Mesendoderm (in vitro differentiated cells): Measurements from ENCODE around the gene PCAT6. TPM values are rescaled to one million over a fixed set of nuclear protein-coding genes. Genes with fewer than 3 reads are reported as not detected.

Experiments used
- DNase-seq: peaks from one replicate; pipeline ENCODE4 v3.0.0; 2013
- H2AK5ac ChIP-seq: 2 replicates; pipeline ENCODE4 v1.6.1; 2013; ENCODE audit warnings: low read length, inconsistent platforms
- H2BK120ac ChIP-seq: 2 replicates; pipeline ENCODE4 v1.6.1; 2013; ENCODE audit warnings: low read depth, mild to moderate bottlenecking, low read length, moderate library complexity, mixed read lengths
- H2BK15ac ChIP-seq: replicated peaks from 2 replicates; pipeline ENCODE4 v1.6.1; 2013; ENCODE audit warnings: low read depth, mild to moderate bottlenecking, moderate library complexity
- H2BK5ac ChIP-seq: 2 replicates; pipeline ENCODE4 v1.6.1; 2013; ENCODE audit warnings: low read length, inconsistent platforms
- H3K18ac ChIP-seq: 2 replicates; pipeline ENCODE4 v1.6.1; 2013; ENCODE audit warnings: mild to moderate bottlenecking, low read length, mixed read lengths
- H3K23ac ChIP-seq: one replicate; pipeline ENCODE4 v1.6.1; 2013; ENCODE audit warnings: low read length
- H3K27ac ChIP-seq: 2 replicates; pipeline ENCODE4 v1.5.1; 2013; ENCODE audit warnings: low read depth, mild to moderate bottlenecking, inconsistent platforms, low read length, moderate library complexity
- H3K27me3 ChIP-seq: 2 replicates; pipeline ENCODE4 v1.6.1; 2013; ENCODE audit warnings: low read length, control low read depth, mild to moderate bottlenecking, inconsistent platforms; ENCODE audit not compliant: insufficient read depth, poor library complexity
- H3K36me3 ChIP-seq: 2 replicates; pipeline ENCODE4 v1.6.1; 2013; ENCODE audit warnings: low read length, inconsistent platforms; ENCODE audit not compliant: control insufficient read depth, insufficient read depth
- H3K4ac ChIP-seq: one replicate; pipeline ENCODE4 v1.6.1; 2013; ENCODE audit warnings: low read depth, mild to moderate bottlenecking, low read length, moderate library complexity
- H3K4me1 ChIP-seq: 2 replicates; pipeline ENCODE4 v1.6.1; 2013; ENCODE audit warnings: low read depth, low read length, inconsistent platforms; ENCODE audit not compliant: control insufficient read depth
- H3K4me2 ChIP-seq: 2 replicates; pipeline ENCODE4 v1.6.1; 2013; ENCODE audit warnings: low read length
- H3K4me3 ChIP-seq: 2 replicates; pipeline ENCODE4 v1.5.1; 2013; ENCODE audit warnings: mild to moderate bottlenecking, low read length
- H3K56ac ChIP-seq: one replicate; pipeline ENCODE4 v1.6.1; 2013; ENCODE audit warnings: low read length
- H3K79me1 ChIP-seq: 2 replicates; pipeline ENCODE4 v1.6.1; 2013; ENCODE audit warnings: low read length, inconsistent platforms
- H3K79me2 ChIP-seq: 2 replicates; pipeline ENCODE4 v1.6.1; 2013; ENCODE audit warnings: mild to moderate bottlenecking, low read length; ENCODE audit not compliant: control insufficient read depth, insufficient read depth
- H3K9ac ChIP-seq: 2 replicates; pipeline ENCODE4 v1.6.1; 2013; ENCODE audit warnings: low read length, inconsistent platforms
- H4K5ac ChIP-seq: one replicate; pipeline ENCODE4 v1.6.1; 2013; ENCODE audit warnings: low read length
- H4K8ac ChIP-seq: one replicate; pipeline ENCODE4 v1.6.1; 2013; ENCODE audit warnings: low read depth, mild to moderate bottlenecking, control low read depth, low read length, moderate library complexity
- WGBS: extraction: QIAGEN DNeasy Blood & Tissue Kit; methylation state at CpG from one replicate; pipeline ENCODE4 v1.1.7; 2013; ENCODE audit warnings: low lambda C conversion rate, missing lambda C conversion rate; ENCODE audit not compliant: insufficient coverage; ENCODE audit errors: extremely low coverage; 5-methylcytosine and 5-hydroxymethylcytosine counted together
- polyA plus RNA-seq, 2 experiments: library from polyadenylated mRNA; stranded (reverse); fragments of 200-250 nt; gene quantifications; one replicate each; pipeline ENCODE4 v1.2.3, GENCODE V29; 2013

Gene PCAT6
- polyA plus RNA-seq (2013, experiment 1 of 2) = 7.5 TPM
- polyA plus RNA-seq (2013, experiment 2 of 2) = 7.4 TPM

DNA sequence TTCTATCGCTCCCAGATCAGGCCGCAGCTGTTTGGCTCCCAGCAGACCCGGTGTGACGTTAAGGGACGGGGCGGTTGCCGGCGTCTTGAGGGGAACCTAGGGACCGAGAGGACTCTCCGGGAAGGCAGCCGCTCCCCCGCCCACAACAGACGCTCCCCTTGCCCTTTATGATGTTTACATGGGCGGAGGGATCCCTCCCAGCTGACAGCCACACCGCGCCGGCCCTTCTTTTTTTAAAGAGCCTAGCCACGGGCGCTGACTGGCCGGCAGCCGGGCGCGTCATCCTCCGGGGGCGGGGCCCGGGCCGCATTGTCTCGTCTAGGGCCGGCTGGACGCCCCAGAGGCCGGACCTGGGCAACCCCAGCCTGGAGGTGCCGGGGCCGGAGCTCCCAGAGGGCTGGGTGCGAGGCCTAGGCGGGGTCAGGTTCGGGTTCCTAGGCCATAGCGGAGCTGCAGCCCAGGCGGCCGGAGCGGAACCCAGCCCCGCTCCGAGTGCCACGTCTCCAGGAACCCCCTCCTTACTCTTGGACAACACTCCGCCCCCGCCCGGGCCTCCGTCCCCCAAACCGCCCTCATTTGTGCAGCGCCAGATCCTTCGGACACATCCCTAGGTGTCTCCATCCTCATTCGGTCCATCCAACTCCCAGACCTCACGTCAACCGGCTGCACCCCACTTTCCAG lies at the start of gene PCAT6:
Gene PCAT6, plus strand, starts transcription at position 340 of the 681 bp plus-strand sequence.
- Histone ChIP-seq H3K27ac (peak within 1 kb of the TSS; percentile 72), H2AK5ac (peak within 1 kb of the TSS; percentile 44), H3K4me1 (no peaks in the 10 kb centered on the region), H3K4me2 (peak within 1 kb of the TSS; percentile 100), H3K23ac (peak within 1 kb of the TSS; percentile 89), H3K4me3 (peak within 1 kb of the TSS; percentile 88), H2BK15ac (peak within 1 kb of the TSS; percentile 22), H3K27me3 (no peaks in the 10 kb centered on the region), H2BK5ac (peak within 1 kb of the TSS; percentile 58), H4K5ac (no peak within 1 kb of the TSS), H3K79me2 (peaks cover 23% of the 10 kb centered on the region), H3K56ac (peak within 1 kb of the TSS; percentile 99), H4K8ac (no peak within 1 kb of the TSS), H2BK120ac (no peak within 1 kb of the TSS), H3K18ac (peak within 1 kb of the TSS; percentile 86), H3K4ac (peak within 1 kb of the TSS; percentile 23), H3K79me1 (no peaks in the 10 kb centered on the region), H3K9ac (peak within 1 kb of the TSS; percentile 98), H3K36me3 (no peaks in the 10 kb centered on the region)
- no CpG with 5 or more reads among the region's 53 CpGs for WGBS
- peak; percentile 99 for DNase-seq

DNA sequence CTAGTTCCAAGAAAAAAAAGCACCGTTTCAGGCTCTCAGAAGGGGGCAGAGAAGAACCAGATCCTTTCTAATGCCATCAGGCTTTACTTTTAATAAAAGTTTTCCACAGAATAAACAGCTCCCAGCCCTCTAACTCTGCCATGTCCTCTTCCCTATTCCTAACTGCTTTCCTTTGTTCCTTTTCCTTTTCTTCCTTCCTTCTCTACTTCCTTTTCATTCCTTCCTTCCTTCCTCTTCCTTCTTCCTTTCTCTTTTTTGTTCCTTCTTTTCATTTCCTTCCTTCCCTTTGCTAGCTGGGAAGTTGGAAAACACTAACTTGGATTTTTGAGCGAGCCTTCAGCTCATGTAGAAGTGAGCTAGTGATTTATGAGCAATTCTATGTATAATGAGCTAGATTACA lies 48.7 kb upstream of the PCAT6 start:
- no peak overlapping the region for H3K27ac ChIP-seq

DNA sequence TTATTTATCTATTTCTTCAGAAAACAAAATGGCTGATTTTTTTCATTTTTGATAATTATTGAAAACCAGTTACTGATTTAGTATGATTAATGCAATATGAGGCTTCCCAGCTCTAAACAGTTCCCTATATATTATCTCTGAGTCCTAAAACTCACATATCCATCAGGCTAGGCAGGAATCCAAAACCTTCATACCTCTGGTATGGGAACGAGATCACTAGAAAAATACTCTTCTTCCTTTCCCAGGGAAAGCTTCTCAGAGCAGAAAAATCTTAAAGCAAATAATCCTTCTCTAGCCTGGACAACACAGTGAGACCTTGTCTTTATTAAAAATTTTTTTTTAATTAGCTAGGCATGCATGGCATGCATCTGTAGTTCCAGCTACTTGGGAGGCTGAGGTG lies 45.0 kb upstream of the PCAT6 start:
- Histone ChIP-seq H2AK5ac (no peak overlapping the region), H3K27me3 (no peaks in the 10 kb centered on the region), H3K4me1 (no peaks in the 10 kb centered on the region), H3K79me2 (no peaks in the 10 kb centered on the region), H3K23ac (no peak overlapping the region), H2BK15ac (no peak overlapping the region), H3K4ac (no peak overlapping the region), H4K8ac (no peak overlapping the region), H2BK120ac (no peak overlapping the region), H3K36me3 (peaks cover 5% of the 10 kb centered on the region), H3K56ac (no peak overlapping the region), H4K5ac (no peak overlapping the region), H3K9ac (no peak overlapping the region), H3K4me3 (no peak overlapping the region), H3K79me1 (no peaks in the 10 kb centered on the region), H3K4me2 (no peak overlapping the region), H3K18ac (no peak overlapping the region), H3K27ac (no peak overlapping the region), H2BK5ac (no peak overlapping the region)
- WGBS = no CpG with 5 or more reads among the region's 1 CpG
- DNase-seq = no peak

More for the DNA sequence above, 48.7 kb upstream of the PCAT6 start:
- H4K8ac ChIP-seq = no peak overlapping the region
- H3K79me2 ChIP-seq = no peaks in the 10 kb centered on the region
- peaks cover 7% of the 10 kb centered on the region for H3K36me3 ChIP-seq
- no peak overlapping the region for H2BK5ac ChIP-seq
- H3K4me3 ChIP-seq = no peak overlapping the region
- no peak overlapping the region for H2AK5ac ChIP-seq
- H3K18ac ChIP-seq = no peak overlapping the region
- no peaks in the 10 kb centered on the region for H3K79me1 ChIP-seq
- no peak overlapping the region for H3K4me2 ChIP-seq
- no peak overlapping the region for H4K5ac ChIP-seq
- no peak for DNase-seq
- no peak overlapping the region for H2BK120ac ChIP-seq
- H3K4ac ChIP-seq = no peak overlapping the region
- H2BK15ac ChIP-seq = no peak overlapping the region
- H3K56ac ChIP-seq = no peak overlapping the region
- H3K27me3 ChIP-seq = no peaks in the 10 kb centered on the region
- no peak overlapping the region for H3K23ac ChIP-seq
- WGBS = no CpG with 5 or more reads among the region's 2 CpGs
- no peaks in the 10 kb centered on the region for H3K4me1 ChIP-seq
- no peak overlapping the region for H3K9ac ChIP-seq

DNA sequence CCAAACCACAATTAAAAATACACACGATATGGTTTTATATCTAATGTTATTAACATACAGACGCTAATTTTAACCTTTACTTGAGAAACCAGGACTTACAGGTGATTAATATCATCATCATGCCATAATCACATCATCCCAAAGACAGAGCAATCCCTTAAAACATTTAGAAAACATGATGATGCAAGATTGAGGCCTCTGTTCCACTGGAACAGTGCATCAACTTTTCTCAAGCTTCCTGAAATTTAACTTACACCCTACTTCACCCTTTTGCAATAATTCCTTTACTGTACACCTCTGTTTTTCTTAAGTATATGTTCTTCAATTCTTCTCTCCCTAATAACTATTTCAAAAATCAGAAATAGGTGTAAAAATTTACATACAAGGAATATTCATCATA lies 40.6 kb upstream of the PCAT6 start:
- Histone ChIP-seq H2AK5ac (no peak overlapping the region), H3K4ac (no peak overlapping the region), H2BK120ac (no peak overlapping the region), H3K9ac (no peak overlapping the region), H3K4me3 (no peak overlapping the region), H3K27me3 (no peaks in the 10 kb centered on the region), H3K4me1 (no peaks in the 10 kb centered on the region), H3K27ac (no peak overlapping the region), H2BK5ac (no peak overlapping the region), H3K36me3 (peaks cover 9% of the 10 kb centered on the region), H3K4me2 (no peak overlapping the region), H4K5ac (no peak overlapping the region), H3K79me2 (no peaks in the 10 kb centered on the region), H3K79me1 (no peaks in the 10 kb centered on the region), H3K18ac (no peak overlapping the region), H2BK15ac (no peak overlapping the region), H3K23ac (no peak overlapping the region), H3K56ac (no peak overlapping the region), H4K8ac (no peak overlapping the region)
- WGBS = no CpG with 5 or more reads among the region's 2 CpGs
- no peak for DNase-seq

DNA sequence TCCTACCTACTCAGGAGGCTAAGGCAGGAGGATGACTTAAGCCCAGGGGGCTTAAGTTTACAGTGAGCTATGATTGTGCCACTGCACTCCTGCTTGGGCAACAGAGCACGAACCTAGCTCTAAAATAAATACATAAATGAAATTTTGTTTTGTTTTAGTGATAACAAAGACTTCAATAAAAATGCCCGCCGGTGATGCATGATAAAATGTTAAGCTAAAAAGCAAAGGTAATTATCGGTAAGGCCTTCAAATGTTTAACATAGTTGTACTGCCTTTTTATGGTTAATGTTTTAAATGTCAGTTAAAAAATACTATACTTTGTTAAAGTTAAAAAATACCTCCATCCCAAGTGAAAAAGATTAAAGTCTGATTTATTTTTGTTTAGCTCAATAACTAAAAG lies 29.6 kb upstream of the PCAT6 start:
- peaks cover 42% of the 10 kb centered on the region for H3K79me2 ChIP-seq
- no peak overlapping the region for H2AK5ac ChIP-seq
- H3K4ac ChIP-seq = no peak overlapping the region
- H3K18ac ChIP-seq = no peak overlapping the region
- H3K4me1 ChIP-seq = no peaks in the 10 kb centered on the region
- no peak overlapping the region for H2BK5ac ChIP-seq
- H3K23ac ChIP-seq = no peak overlapping the region
- DNase-seq = no peak
- H3K27ac ChIP-seq = no peak overlapping the region
- peaks cover 2% of the 10 kb centered on the region for H3K36me3 ChIP-seq
- H2BK120ac ChIP-seq = no peak overlapping the region
- H2BK15ac ChIP-seq = no peak overlapping the region
- no peak overlapping the region for H4K5ac ChIP-seq
- no CpG with 5 or more reads among the region's 4 CpGs for WGBS
- peaks cover 1% of the 10 kb centered on the region for H3K79me1 ChIP-seq
- no peaks in the 10 kb centered on the region for H3K27me3 ChIP-seq
- no peak overlapping the region for H3K4me3 ChIP-seq
- no peak overlapping the region for H3K56ac ChIP-seq
- H3K4me2 ChIP-seq = no peak overlapping the region
- no peak overlapping the region for H3K9ac ChIP-seq
- no peak overlapping the region for H4K8ac ChIP-seq

DNA sequence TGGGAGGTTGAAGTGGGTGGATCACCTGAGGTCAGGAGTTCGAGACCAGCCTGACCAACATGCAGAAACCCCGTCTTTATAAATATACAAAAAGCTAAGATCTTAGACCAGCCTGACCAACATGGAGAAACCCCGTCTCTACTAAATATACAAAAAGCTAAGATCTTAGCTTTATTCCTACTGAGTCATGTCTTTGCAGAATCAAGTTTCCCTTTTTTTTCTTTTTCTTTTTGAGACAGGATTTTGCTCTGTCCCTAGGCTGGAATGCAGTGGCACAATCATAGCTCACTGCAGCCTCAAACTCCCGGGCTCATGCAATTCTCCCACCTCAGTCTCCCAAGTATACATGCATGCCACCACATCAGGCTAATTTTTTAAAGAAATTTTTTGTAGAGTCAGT lies 23.9 kb upstream of the PCAT6 start:
- no peaks in the 10 kb centered on the region for H3K36me3 ChIP-seq
- WGBS = no CpG with 5 or more reads among the region's 4 CpGs
- H3K4me1 ChIP-seq = no peaks in the 10 kb centered on the region
- H3K23ac ChIP-seq = no peak overlapping the region
- no peak for DNase-seq
- H3K27ac ChIP-seq = no peak overlapping the region
- H3K27me3 ChIP-seq = no peaks in the 10 kb centered on the region
- no peak overlapping the region for H2BK15ac ChIP-seq
- no peak overlapping the region for H3K56ac ChIP-seq
- no peak overlapping the region for H2BK120ac ChIP-seq
- no peak overlapping the region for H3K18ac ChIP-seq
- peaks cover 9% of the 10 kb centered on the region for H3K79me1 ChIP-seq
- H3K4ac ChIP-seq = no peak overlapping the region
- no peak overlapping the region for H4K5ac ChIP-seq
- no peak overlapping the region for H3K9ac ChIP-seq
- no peak overlapping the region for H3K4me2 ChIP-seq
- H2BK5ac ChIP-seq = no peak overlapping the region
- no peak overlapping the region for H4K8ac ChIP-seq
- no peak overlapping the region for H3K4me3 ChIP-seq
- H3K79me2 ChIP-seq = peaks cover 67% of the 10 kb centered on the region
- no peak overlapping the region for H2AK5ac ChIP-seq
